Measurements from ENCODE around the gene SEPTIN10.

DNA sequence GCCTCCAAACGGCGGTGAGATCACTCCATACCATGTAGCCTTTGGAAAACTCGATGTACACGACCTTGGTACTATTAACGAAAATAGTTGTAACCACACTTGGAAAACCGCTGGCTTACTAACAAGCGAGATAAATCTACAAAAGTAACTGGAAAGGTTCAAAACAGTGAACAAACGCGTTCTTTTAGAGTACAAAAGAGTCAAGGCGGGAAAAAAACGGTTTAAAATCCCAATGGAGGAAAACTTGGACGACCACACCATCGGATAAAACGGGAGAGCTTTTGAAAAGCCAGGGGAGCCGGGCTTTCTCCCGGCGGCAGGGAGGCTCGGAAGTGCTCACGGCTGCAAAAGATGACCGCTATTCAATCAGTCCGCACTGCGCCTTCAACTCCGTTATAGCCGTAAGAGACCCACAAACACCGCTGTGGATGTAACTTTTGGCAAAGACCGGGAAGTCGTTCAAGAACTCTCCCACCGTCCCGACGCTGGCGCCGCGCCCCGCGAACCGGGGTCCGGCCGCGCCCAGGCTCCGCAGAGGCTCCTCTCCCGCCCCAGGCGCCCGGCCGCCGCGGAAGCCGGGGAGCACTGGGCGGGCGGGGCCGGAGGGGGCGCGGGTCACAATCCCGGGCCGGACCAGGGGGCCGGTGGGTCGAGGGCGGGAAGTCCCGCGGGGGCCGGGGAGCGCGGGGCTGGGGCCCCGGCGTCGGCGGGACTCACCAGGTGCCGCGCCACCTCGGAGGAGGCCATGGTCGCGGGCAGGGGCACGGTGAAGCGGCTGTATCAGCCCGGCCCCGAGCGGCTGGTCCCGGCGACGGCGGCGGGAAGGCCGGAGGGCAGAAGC is 465 bp downstream of the SEPTIN10 start:
- TF ChIP-seq, protein P1, sequence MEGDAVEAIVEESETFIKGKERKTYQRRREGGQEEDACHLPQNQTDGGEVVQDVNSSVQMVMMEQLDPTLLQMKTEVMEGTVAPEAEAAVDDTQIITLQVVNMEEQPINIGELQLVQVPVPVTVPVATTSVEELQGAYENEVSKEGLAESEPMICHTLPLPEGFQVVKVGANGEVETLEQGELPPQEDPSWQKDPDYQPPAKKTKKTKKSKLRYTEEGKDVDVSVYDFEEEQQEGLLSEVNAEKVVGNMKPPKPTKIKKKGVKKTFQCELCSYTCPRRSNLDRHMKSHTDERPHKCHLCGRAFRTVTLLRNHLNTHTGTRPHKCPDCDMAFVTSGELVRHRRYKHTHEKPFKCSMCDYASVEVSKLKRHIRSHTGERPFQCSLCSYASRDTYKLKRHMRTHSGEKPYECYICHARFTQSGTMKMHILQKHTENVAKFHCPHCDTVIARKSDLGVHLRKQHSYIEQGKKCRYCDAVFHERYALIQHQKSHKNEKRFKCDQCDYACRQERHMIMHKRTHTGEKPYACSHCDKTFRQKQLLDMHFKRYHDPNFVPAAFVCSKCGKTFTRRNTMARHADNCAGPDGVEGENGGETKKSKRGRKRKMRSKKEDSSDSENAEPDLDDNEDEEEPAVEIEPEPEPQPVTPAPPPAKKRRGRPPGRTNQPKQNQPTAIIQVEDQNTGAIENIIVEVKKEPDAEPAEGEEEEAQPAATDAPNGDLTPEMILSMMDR (IDR thresholded peaks at IDR 0.05; ENCODE audit: control extremely low read depth in 1 of 3, insufficient read depth in 1 of 3, low read depth in 1 of 3, low read length in 3 of 3) = no peak
- TF ChIP-seq EP300 (IDR thresholded peaks at IDR 0.05; ENCODE audit: borderline replicate concordance in 1 of 2, low read depth in 2 of 2, low read length in 2 of 2) = no peak
- no peak for TF ChIP-seq CREB1 (IDR thresholded peaks at IDR 0.05)
- TF ChIP-seq POLR2AphosphoS5 (IDR thresholded peaks at IDR 0.05; ENCODE audit: low read depth, low read length) = no peak
- TF ChIP-seq POLR2A (IDR thresholded peaks at IDR 0.05; ENCODE audit: control extremely low read depth in 1 of 2, low read depth in 2 of 2, low read length in 2 of 2) = no peak; a peak in 1 of 3 replicates
- TF ChIP-seq, protein P2, sequence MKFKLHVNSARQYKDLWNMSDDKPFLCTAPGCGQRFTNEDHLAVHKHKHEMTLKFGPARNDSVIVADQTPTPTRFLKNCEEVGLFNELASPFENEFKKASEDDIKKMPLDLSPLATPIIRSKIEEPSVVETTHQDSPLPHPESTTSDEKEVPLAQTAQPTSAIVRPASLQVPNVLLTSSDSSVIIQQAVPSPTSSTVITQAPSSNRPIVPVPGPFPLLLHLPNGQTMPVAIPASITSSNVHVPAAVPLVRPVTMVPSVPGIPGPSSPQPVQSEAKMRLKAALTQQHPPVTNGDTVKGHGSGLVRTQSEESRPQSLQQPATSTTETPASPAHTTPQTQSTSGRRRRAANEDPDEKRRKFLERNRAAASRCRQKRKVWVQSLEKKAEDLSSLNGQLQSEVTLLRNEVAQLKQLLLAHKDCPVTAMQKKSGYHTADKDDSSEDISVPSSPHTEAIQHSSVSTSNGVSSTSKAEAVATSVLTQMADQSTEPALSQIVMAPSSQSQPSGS (IDR thresholded peaks at IDR 0.05; ENCODE audit: low read length) = no peak

Data from H1 (cell line).